Large intestine (tissue), 3 donors: ENCODE measurements around the gene GPR155. TPM values are rescaled to one million over a fixed set of nuclear protein-coding genes. Genes with fewer than 3 reads are reported as not detected.

Experiments used
- DNase-seq, 2 donors: peaks; one replicate each; pipeline versions ENCODE4 v3.0.0 to v3.0.0-alpha.2; 2013
- H3K27ac ChIP-seq: one replicate; pipeline ENCODE4 v1.5.1; 2013; ENCODE audit warnings: low read length
- H3K27me3 ChIP-seq: 2 replicates; pipeline ENCODE4 v1.6.1; 2013; ENCODE audit warnings: low read length; ENCODE audit not compliant: control insufficient read depth, insufficient read depth
- H3K36me3 ChIP-seq: 2 replicates; pipeline ENCODE4 v1.6.1; 2013; ENCODE audit warnings: low read length; ENCODE audit not compliant: control insufficient read depth, insufficient read depth
- H3K4me1 ChIP-seq: one replicate; pipeline ENCODE4 v1.6.1; 2013; ENCODE audit warnings: low read length; ENCODE audit not compliant: control insufficient read depth, insufficient read depth
- H3K4me3 ChIP-seq: one replicate; pipeline ENCODE4 v1.5.1; 2013; ENCODE audit warnings: low read length
- H3K9me3 ChIP-seq: one replicate; pipeline ENCODE4 v1.6.1; 2013; ENCODE audit warnings: mild to moderate bottlenecking, low read depth, low read length, moderate library complexity; ENCODE audit not compliant: control insufficient read depth
- WGBS: methylation state at CpG from one replicate; pipeline ENCODE4 v1.1.5; 2013; ENCODE audit warnings: low lambda C conversion rate; ENCODE audit not compliant: insufficient coverage; 5-methylcytosine and 5-hydroxymethylcytosine counted together
- polyA plus RNA-seq: library from polyadenylated mRNA; unstranded; fragments of 120-200 nt; gene quantifications from one replicate; pipeline ENCODE4 v1.2.1, GENCODE V29; 2013

GPR155 gene
- polyA plus RNA-seq, 1 donor = 3.7 TPM

- Histone ChIP-seq H3K36me3 (no peaks in the 10 kb centered on the region), H3K9me3 (no peaks in the 10 kb centered on the region), H3K27ac (no peak overlapping the region), H3K4me3 (no peak overlapping the region), H3K27me3 (no peaks in the 10 kb centered on the region), H3K4me1 (no peaks in the 10 kb centered on the region)
- no peak for DNase-seq
- WGBS = 83% methylated on average over 1 of the region's 2 CpGs
Observed at GRCh38 chr2:174518395-174518794, 31.6 kb upstream of the GPR155 start.

GRCh38 chr2:174516501-174517378, 29.9 kb upstream of the GPR155 start:
- Histone ChIP-seq H3K4me3 (no peak overlapping the region), H3K36me3 (no peaks in the 10 kb centered on the region), H3K9me3 (no peaks in the 10 kb centered on the region), H3K27ac (no peak overlapping the region), H3K4me1 (no peaks in the 10 kb centered on the region), H3K27me3 (no peaks in the 10 kb centered on the region)
- DNase-seq = peak in 1 of 2 donors; percentile 11
- 50% methylated on average over 1 of the region's 5 CpGs for WGBS

GRCh38 chr2:174512345-174512744, 25.5 kb upstream of the GPR155 start:
- Histone ChIP-seq H3K4me3 (no peak overlapping the region), H3K4me1 (no peaks in the 10 kb centered on the region), H3K36me3 (no peaks in the 10 kb centered on the region), H3K27me3 (no peaks in the 10 kb centered on the region), H3K9me3 (peaks cover 7% of the 10 kb centered on the region), H3K27ac (no peak overlapping the region)
- 40% methylated on average over 1 of the region's 3 CpGs for WGBS
- DNase-seq = no peak

- peaks cover 7% of the 10 kb centered on the region for H3K9me3 ChIP-seq
- H3K36me3 ChIP-seq = no peaks in the 10 kb centered on the region
- no peaks in the 10 kb centered on the region for H3K4me1 ChIP-seq
- 100% methylated on average over 2 of the region's 5 CpGs for WGBS
- no peaks in the 10 kb centered on the region for H3K27me3 ChIP-seq
- no peak overlapping the region for H3K27ac ChIP-seq
- H3K4me3 ChIP-seq = no peak overlapping the region
- DNase-seq = peak in 1 of 2 donors; percentile 41
Observed at GRCh38 chr2:174511580-174512260, 24.9 kb upstream of the GPR155 start.

- Histone ChIP-seq H3K4me3 (no peak overlapping the region), H3K27ac (no peak overlapping the region), H3K9me3 (peaks cover 7% of the 10 kb centered on the region), H3K36me3 (no peaks in the 10 kb centered on the region), H3K27me3 (no peaks in the 10 kb centered on the region), H3K4me1 (no peaks in the 10 kb centered on the region)
- 86% methylated on average over 1 of the region's 2 CpGs for WGBS
- DNase-seq = no peak
Observed at GRCh38 chr2:174510583-174511189, 23.9 kb upstream of the GPR155 start.

- Histone ChIP-seq H3K27ac (no peak overlapping the region), H3K36me3 (no peaks in the 10 kb centered on the region), H3K27me3 (peaks cover 8% of the 10 kb centered on the region), H3K4me1 (no peaks in the 10 kb centered on the region), H3K4me3 (no peak overlapping the region), H3K9me3 (no peaks in the 10 kb centered on the region)
- WGBS = 52% methylated on average over 2 of the region's 3 CpGs
- no peak for DNase-seq
Observed at GRCh38 chr2:174503161-174503809, 16.5 kb upstream of the GPR155 start.

GRCh38 chr2:174499371-174499770, 12.5 kb upstream of the GPR155 start:
- H3K27me3 ChIP-seq = peaks cover 8% of the 10 kb centered on the region
- H3K4me3 ChIP-seq = no peak overlapping the region
- WGBS = no CpG with 5 or more reads among the region's 5 CpGs

GRCh38 chr2:174495365-174496012, 8.7 kb upstream of the GPR155 start:
- Histone ChIP-seq H3K36me3 (no peaks in the 10 kb centered on the region), H3K4me1 (no peaks in the 10 kb centered on the region), H3K27ac (no peak overlapping the region), H3K27me3 (peaks cover 4% of the 10 kb centered on the region), H3K9me3 (no peaks in the 10 kb centered on the region), H3K4me3 (no peak overlapping the region)
- 44% methylated on average over 2 of the region's 5 CpGs for WGBS
- DNase-seq = no peak

More at GRCh38 chr2:174499371-174499770, 12.5 kb upstream of the GPR155 start:
- no peak for DNase-seq
- no peaks in the 10 kb centered on the region for H3K4me1 ChIP-seq
- no peaks in the 10 kb centered on the region for H3K36me3 ChIP-seq
- H3K27ac ChIP-seq = no peak overlapping the region
- no peaks in the 10 kb centered on the region for H3K9me3 ChIP-seq

GRCh38 chr2:174493549-174494331, 6.9 kb upstream of the GPR155 start:
- Histone ChIP-seq H3K4me1 (no peaks in the 10 kb centered on the region), H3K9me3 (no peaks in the 10 kb centered on the region), H3K27ac (no peak overlapping the region), H3K4me3 (no peak overlapping the region), H3K36me3 (no peaks in the 10 kb centered on the region), H3K27me3 (no peaks in the 10 kb centered on the region)
- DNase-seq = no peak
- no CpG with 5 or more reads among the region's 11 CpGs for WGBS
